ENCODE results near the gene NDRG3. TPM values are rescaled to one million over a fixed set of nuclear protein-coding genes. Genes with fewer than 3 reads are reported as not detected.

The NDRG3 gene
- 27.7 TPM for total RNA-seq

DNA sequence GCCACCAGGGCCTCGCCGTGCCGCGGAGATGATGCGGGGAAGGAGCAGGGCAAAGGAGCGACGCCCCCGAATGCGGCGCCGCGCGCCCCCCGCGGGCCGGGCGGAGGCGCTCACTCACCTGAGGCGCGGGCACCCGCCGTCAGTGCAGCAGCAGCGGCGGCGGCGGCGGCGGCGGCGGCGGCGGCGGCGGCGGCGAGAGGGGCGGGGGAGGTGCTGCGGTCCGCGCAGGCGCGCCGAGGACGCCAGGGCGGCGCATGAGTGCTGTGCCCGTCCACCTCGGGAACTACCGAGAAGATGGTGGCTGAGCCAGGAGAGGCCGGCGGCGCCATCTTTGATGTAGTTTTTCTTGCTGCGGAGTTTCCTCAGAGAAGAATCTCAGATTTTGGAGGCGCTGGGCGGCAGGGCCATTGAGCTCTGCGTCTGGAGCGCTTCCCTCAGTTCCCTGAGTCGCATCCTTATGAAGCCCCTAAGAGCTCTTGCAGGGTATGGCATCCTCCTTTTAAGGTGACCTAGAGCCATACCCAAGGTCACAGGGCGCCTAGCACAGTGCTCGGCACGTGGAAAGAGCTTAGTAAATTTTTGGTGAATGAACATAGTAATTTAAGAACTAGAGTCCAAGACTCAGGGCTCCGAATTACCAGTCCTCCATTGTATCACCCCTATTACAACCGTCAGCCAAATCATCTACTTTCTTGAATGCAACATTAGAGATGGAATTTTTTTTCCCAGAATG is at the start of gene NDRG3:
TSS of gene NDRG3 (minus strand) at position 164 of the 733 bp plus-strand sequence. CDS start 24,355 bp downstream, outside the sequence.
- DNase-seq (ENCODE audit: low spot score), result peak; percentile 95

GRCh38 chr20:36794116-36794474 is 48.2 kb upstream of the NDRG3 start:
- DNase-seq (ENCODE audit: low spot score), result no peak

DNA sequence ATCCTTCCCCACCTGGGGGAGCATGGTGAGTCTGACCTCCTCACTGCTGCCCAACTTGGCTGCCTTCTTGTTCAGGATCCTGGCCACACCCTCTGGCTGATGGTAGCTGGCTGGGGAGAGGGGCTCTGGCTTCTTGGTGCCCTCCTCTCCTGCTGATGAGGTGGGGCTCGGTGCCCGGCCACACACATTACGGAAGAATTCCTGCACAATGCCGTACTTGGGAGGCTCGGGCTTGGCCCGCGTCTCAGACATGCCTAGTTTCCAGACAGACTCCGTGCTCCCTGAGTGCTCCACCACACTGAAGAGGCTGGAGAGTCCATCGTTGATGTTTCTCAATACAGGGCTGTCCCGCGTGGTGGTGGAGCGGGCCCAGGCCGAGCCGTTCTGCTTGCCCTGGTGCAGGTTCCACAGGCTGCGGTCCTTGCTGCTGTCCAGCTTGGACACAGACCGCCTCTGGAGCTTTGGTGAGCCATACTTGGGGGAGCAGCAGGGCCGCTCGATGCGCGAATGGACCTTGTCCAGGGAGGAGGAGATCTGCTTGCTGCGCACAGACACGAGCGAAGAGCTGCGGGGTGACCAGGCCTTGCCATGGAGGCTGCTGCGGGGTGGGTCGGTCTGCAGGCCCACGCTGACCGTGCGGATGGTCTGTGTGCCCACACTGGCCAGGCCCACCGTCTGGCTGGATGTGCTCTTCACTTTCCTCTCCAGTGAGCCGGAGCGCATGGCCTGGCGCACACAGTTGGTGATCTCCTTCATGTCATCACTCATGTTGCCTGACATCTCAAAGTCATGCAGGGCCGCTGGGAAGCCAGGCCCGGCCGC is 47.6 kb upstream of the NDRG3 start:
- no peak for DNase-seq (ENCODE audit: low spot score)

- no peak for DNase-seq (ENCODE audit: low spot score)
These were observed 46.5 kb upstream of the NDRG3 start for GRCh38 chr20:36792422-36792821.

- no peak for DNase-seq (ENCODE audit: low spot score)
These were observed 46.0 kb upstream of the NDRG3 start for GRCh38 chr20:36791862-36792261.

- no peak for DNase-seq (ENCODE audit: low spot score)
These were observed 40.8 kb upstream of the NDRG3 start for GRCh38 chr20:36786663-36787062.

GRCh38 chr20:36786246-36786645 is 40.4 kb upstream of the NDRG3 start:
- DNase-seq (ENCODE audit: low spot score), result no peak

GRCh38 chr20:36785308-36785707 is 39.4 kb upstream of the NDRG3 start:
- DNase-seq (ENCODE audit: low spot score), result no peak

DNA sequence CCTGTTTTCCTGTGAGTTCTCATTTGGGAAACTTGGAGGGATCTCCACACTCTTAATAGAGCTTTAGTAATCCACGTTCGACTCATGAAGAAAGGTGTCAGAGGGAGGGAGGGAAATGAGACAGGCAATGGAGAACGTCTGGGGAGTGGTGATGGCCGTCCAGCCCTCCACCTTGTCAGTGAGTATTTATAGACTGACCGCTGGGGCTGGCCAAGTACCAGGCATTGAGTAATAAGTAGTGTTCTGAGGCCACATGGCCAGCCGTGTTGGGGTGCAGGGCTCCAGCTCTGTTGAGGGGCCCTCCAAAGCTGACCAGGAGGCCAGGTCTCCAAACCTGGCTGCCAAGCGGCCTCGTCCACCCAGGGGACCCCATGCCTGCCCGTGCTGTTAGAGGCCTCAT is 39.0 kb upstream of the NDRG3 start:
- DNase-seq (ENCODE audit: low spot score), result no peak

DNA sequence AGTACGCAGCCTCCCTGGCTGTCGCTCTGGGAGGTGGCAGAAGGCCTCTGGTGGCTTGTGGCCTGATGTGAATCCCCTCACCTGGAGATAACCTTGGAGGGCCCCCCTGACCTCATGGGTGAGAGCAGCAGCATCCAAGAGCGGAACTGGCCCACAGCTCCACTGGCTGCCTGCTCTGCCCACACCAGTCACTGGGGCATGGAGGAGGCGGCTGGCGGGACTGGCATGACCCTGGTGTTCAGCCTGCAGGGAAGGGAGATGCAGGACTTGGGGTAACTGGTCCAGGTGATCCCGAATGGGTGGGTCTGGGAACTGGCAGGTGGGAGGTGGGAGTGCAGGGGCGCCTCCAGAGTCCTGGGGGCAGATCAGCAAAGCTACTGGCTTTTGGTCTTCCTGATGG is 38.2 kb upstream of the NDRG3 start:
- DNase-seq (ENCODE audit: low spot score), result no peak

GRCh38 chr20:36779656-36780025 is 33.8 kb upstream of the NDRG3 start:
- no peak for DNase-seq (ENCODE audit: low spot score)

GRCh38 chr20:36778831-36779655 is 33.2 kb upstream of the NDRG3 start:
- DNase-seq (ENCODE audit: low spot score), result no peak

GRCh38 chr20:36777576-36777975 is 31.7 kb upstream of the NDRG3 start:
- DNase-seq (ENCODE audit: low spot score), result no peak

DNA sequence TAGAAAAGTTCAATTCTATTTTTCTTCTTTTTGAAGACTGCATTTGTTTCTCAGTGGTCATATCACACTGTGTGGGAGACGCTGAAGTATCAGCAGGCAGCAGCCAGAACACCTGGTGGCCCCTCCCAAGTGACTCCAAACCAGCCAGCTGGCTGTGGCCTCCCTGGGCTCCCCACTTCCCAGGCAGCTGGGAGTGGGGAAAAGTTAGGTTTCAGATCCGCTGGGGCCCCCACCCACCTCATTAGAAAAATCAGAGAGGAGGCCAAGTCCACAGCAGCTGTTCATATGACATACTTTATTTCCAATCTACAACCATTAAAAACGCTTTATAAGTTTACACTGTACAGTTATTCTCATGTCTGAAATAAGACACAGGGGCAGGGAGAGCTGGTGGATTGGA is 31.3 kb upstream of the NDRG3 start:
- DNase-seq (ENCODE audit: low spot score), result no peak

- no peak for DNase-seq (ENCODE audit: low spot score)
These were observed 29.9 kb upstream of the NDRG3 start for GRCh38 chr20:36775826-36776225.

DNA sequence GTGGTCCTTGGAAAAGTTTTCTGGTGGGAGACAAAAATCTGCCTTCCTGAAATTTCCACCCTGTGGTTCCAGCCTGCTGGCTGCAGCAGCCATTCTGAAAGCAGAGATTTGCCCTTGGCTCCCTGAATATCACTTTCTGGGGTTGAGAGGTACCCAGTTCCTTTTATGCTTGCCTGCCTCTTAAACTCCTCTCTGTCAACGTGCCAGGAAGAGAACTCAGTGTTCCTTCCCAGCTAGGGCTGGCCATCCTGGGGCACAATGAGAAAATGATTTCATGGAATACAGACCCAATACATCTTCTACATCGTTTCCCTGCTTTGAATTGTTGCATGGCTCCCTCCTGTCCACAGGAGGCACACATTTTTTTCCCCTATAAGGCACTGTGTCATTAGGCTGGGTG is 29.3 kb upstream of the NDRG3 start:
- no peak for DNase-seq (ENCODE audit: low spot score)

- DNase-seq (ENCODE audit: low spot score), result peak; percentile 99
These were observed 27.9 kb upstream of the NDRG3 start, which contains the start of gene DSN1 for GRCh38 chr20:36773597-36774390. DSN1 (minus strand) TSS chr20:36773763; CDS start chr20:36771458, 2,305 bp downstream.

GRCh38 chr20:36773107-36773596 is 27.3 kb upstream of the NDRG3 start:
- DNase-seq (ENCODE audit: low spot score), result no peak

DNA sequence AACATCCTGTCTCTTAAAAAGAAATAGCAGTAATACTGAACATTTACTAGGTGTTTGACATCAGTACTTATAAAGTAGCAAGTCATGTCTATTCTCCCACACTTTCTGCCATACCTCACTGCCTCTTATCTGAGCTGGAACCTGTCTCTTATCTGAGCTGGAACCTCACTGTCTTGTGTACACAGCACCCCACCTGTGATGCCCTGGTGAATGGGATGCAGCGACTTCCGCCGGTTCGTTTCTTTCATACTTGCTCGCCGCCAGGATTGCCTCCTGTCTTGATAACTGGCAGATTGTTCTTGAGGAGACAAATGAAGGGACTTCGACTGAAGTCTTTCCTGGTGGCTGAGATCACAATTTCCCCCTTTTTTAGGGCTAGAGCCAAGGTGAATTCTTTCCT is 24.8 kb upstream of the NDRG3 start:
- no peak for DNase-seq (ENCODE audit: low spot score)

GRCh38 chr20:36768768-36769430 is 23.0 kb upstream of the NDRG3 start:
- no peak for DNase-seq (ENCODE audit: low spot score)

DNA sequence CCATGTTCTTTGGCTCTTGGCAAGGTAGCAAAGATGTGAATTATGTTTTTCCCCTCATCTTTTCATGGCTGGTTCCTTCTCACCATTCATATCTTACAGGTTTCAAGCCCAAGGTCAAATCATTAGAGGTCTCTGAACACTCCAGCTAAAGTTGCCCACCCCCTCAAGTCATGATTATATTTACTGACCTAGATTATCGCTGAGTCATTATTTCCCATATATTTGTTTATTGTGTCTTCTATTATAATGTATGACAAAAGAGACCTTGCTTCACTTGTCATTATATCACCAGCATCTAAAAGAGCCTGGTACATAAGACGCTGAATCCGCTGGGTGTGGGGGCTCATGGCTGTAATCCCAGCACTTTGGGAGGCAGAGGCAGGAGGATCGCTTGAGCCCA is 15.2 kb upstream of the NDRG3 start:
- DNase-seq (ENCODE audit: low spot score), result no peak
